SW480 (cell line): Measurements from ENCODE around the gene EPB41L1.

Experiments
- DNase-seq: peaks from one replicate; pipeline ENCODE4 v3.0.0-alpha.2; 2016; ENCODE audit warnings: low spot score

EPB41L1 gene

GRCh38 chr20:36196676-36197075, 42.1 kb downstream of the EPB41L1 start:
- DNase-seq, result no peak

- DNase-seq, result no peak
Observed at GRCh38 chr20:36197271-36197670, 42.7 kb downstream of the EPB41L1 start.

GRCh38 chr20:36199345-36200257, 45.1 kb downstream of the EPB41L1 start:
- DNase-seq, result peak; percentile 82

GRCh38 chr20:36200451-36200850, 45.9 kb downstream of the EPB41L1 start:
- no peak for DNase-seq

- no peak for DNase-seq
Observed at GRCh38 chr20:36201198-36201597, 46.7 kb downstream of the EPB41L1 start.

- peak; percentile 58 for DNase-seq
Observed at GRCh38 chr20:36202891-36203338, 48.4 kb downstream of the EPB41L1 start.

- DNase-seq, result no peak
Observed at GRCh38 chr20:36203861-36204260, 49.3 kb downstream of the EPB41L1 start.

- no peak for DNase-seq
Observed at GRCh38 chr20:36205026-36205425, 50.5 kb downstream of the EPB41L1 start.

- no peak for DNase-seq
Observed at GRCh38 chr20:36206068-36206467, 51.5 kb downstream of the EPB41L1 start.

- no peak for DNase-seq
Observed at GRCh38 chr20:36206641-36207040, 52.1 kb downstream of the EPB41L1 start.

GRCh38 chr20:36207602-36208001, 53.1 kb downstream of the EPB41L1 start:
- DNase-seq, result no peak

- DNase-seq, result no peak
Observed at GRCh38 chr20:36208257-36208656, 53.7 kb downstream of the EPB41L1 start.

- DNase-seq, result no peak
Observed at GRCh38 chr20:36210436-36211021, 56.0 kb downstream of the EPB41L1 start.

GRCh38 chr20:36213362-36213761, 58.8 kb downstream of the EPB41L1 start:
- no peak for DNase-seq

GRCh38 chr20:36214684-36215256, 60.2 kb downstream of the EPB41L1 start:
- peak; percentile 61 for DNase-seq

GRCh38 chr20:36215778-36216177, 61.2 kb downstream of the EPB41L1 start:
- DNase-seq, result no peak

GRCh38 chr20:36216314-36217025, 61.9 kb downstream of the EPB41L1 start:
- no peak for DNase-seq

- DNase-seq, result peak; percentile 55
Observed at GRCh38 chr20:36217226-36217625, 62.7 kb downstream of the EPB41L1 start.

- no peak for DNase-seq
Observed at GRCh38 chr20:36218380-36219064, 64.0 kb downstream of the EPB41L1 start.

GRCh38 chr20:36219671-36220220, 65.2 kb downstream of the EPB41L1 start:
- no peak for DNase-seq

GRCh38 chr20:36225666-36226065, 71.1 kb downstream of the EPB41L1 start:
- no peak for DNase-seq
